Aorta (tissue), 5 donors: Measurements from ENCODE around the gene URAD. TPM values are rescaled to one million over a fixed set of nuclear protein-coding genes. Genes with fewer than 3 reads are reported as not detected.

Experiments
- ATAC-seq: fragments of 200-7000 bp; cut with Tn5 transposase; one replicate; pipeline ENCODE4 v1.9.1; 2022; ENCODE audit warnings: moderate library complexity; ENCODE audit not compliant: low FRiP score
- DNase-seq, 2 donors: peaks; one replicate each; pipeline ENCODE4 v3.0.0-alpha.2; 2020
- H3K27ac ChIP-seq, 2 donors: one replicate each; pipeline ENCODE4 v1.5.1; 2013; ENCODE audit warnings: low read length in 2 of 2, mild to moderate bottlenecking in 2 of 2, moderate library complexity in 2 of 2, control low read depth in 1 of 2, inconsistent platforms in 1 of 2, low read depth in 1 of 2
- H3K27me3 ChIP-seq, 2 donors: one replicate each; pipeline ENCODE4 v1.6.1; 2013; ENCODE audit warnings: control low read depth in 1 of 2, low read length in 1 of 2, mild to moderate bottlenecking in 1 of 2, moderate library complexity in 1 of 2; ENCODE audit not compliant: insufficient read depth in 2 of 2, control insufficient read depth in 1 of 2
- H3K36me3 ChIP-seq, 2 donors: one replicate each; pipeline ENCODE4 v1.6.1; 2013; ENCODE audit warnings: control low read depth in 1 of 2, low read length in 1 of 2, mild to moderate bottlenecking in 1 of 2; ENCODE audit not compliant: insufficient read depth in 2 of 2, control insufficient read depth in 1 of 2
- H3K4me1 ChIP-seq, 2 donors: one replicate each; pipeline ENCODE4 v1.6.1; 2013; ENCODE audit warnings: low read length in 2 of 2, control low read depth in 1 of 2, mild to moderate bottlenecking in 1 of 2, moderate library complexity in 1 of 2; ENCODE audit not compliant: insufficient read depth in 2 of 2, control insufficient read depth in 1 of 2
- H3K4me3 ChIP-seq, 2 donors: one replicate each; pipeline ENCODE4 v1.5.1; 2013; ENCODE audit warnings: low read length in 2 of 2, control low read depth in 1 of 2, mild to moderate bottlenecking in 1 of 2
- H3K9me3 ChIP-seq: one replicate; pipeline ENCODE4 v1.6.1; 2013; ENCODE audit warnings: mild to moderate bottlenecking, low read length; ENCODE audit not compliant: control insufficient read depth
- WGBS, 2 donors: extraction: QIAGEN DNeasy Blood & Tissue Kit; methylation state at CpG; one replicate each; pipeline ENCODE4 v1.1.7; 2013; 5-methylcytosine and 5-hydroxymethylcytosine counted together
- intact Hi-C, 2 donors: fragments of 100-400 bp; cut with DNase I; formaldehyde crosslinking; loops; one replicate each; pipeline versions ENCODE4 v1.14.2 to v1.15.0; 2022
- polyA plus RNA-seq, 2 donors: library from polyadenylated mRNA; stranded (reverse); fragments of 200-250 nt; gene quantifications; one replicate each; pipeline ENCODE4 v1.2.3, GENCODE V29; 2013
- total RNA-seq, 2 donors: library from RNA; stranded (reverse); fragmentation: NEBNext Ultra II Directional; extraction: Animal tissue kit (Norgen Biotek cat#: 25700); gene quantifications; one replicate each; pipeline ENCODE4 v1.2.1, GENCODE V29; 2021
- donor health status: healthy with polysubstance abuse.
- donor health status: Bipolar disorder and iron deficiency.
- donor health status: DM: no; HTN: no; CAD: no.
- donor health status: DM: no; HTN: no; CAD: no.
- donor health status: DM: yes; HTN: yes; CAD: no.

URAD gene
- total and polyA plus RNA-seq, 4 donors, result not detected

GRCh38 chr13:27969082-27969865 is 19.2 kb downstream of the URAD start, which contains the start of gene CDX2:
CDX2 (minus strand) TSS chr13:27969315; CDS start chr13:27969006, 309 bp downstream.
- intact Hi-C loops, result no loop called here
- Histone ChIP-seq H3K27me3 (no peaks in the 10 kb centered on the region), H3K27ac (no peak within 1 kb of the TSS), H3K4me3 (no peak within 1 kb of the TSS), H3K36me3 (no peaks in the 10 kb centered on the region), H3K9me3 (no peaks in the 10 kb centered on the region), H3K4me1 (no peaks in the 10 kb centered on the region)
- 6 to 9% methylated on average over 34 of the region's 34 CpGs for WGBS, 2 donors
- DNase-seq (no peak), ATAC-seq (no peak)

GRCh38 chr13:27968316-27969081 is 20.0 kb downstream of the URAD start:
- Histone ChIP-seq H3K27ac (no peak overlapping the region), H3K36me3 (no peaks in the 10 kb centered on the region), H3K4me3 (no peak overlapping the region), H3K4me1 (no peaks in the 10 kb centered on the region), H3K9me3 (no peaks in the 10 kb centered on the region), H3K27me3 (no peaks in the 10 kb centered on the region)
- DNase-seq (no peak), ATAC-seq (no peak)
- intact Hi-C loops, result no loop called here
- 1 to 2% methylated on average over 76 to 86 of the region's 86 CpGs for WGBS, 2 donors

- intact Hi-C loops, result no loop called here
- no peaks in the 10 kb centered on the region for H3K36me3 ChIP-seq
- H3K27ac ChIP-seq, result no peak overlapping the region
- ATAC-seq, result no peak
- no peak overlapping the region for H3K4me3 ChIP-seq
- DNase-seq, result no peak
- no peaks in the 10 kb centered on the region for H3K9me3 ChIP-seq
- H3K27me3 ChIP-seq, result no peaks in the 10 kb centered on the region
- no peaks in the 10 kb centered on the region for H3K4me1 ChIP-seq
- 1 to 3% methylated on average over 33 of the region's 33 CpGs for WGBS, 2 donors
Measured at GRCh38 chr13:27967736-27968315, 20.7 kb downstream of the URAD start.

GRCh38 chr13:27967203-27967735 is 21.2 kb downstream of the URAD start:
- 5 to 7% methylated on average over 18 of the region's 18 CpGs for WGBS, 2 donors
- ATAC-seq (no peak), DNase-seq (no peak)
- H3K4me3 ChIP-seq, result no peak overlapping the region
- H3K27ac ChIP-seq, result no peak overlapping the region
- H3K9me3 ChIP-seq, result no peaks in the 10 kb centered on the region
- H3K4me1 ChIP-seq, result no peaks in the 10 kb centered on the region
- no peaks in the 10 kb centered on the region for H3K27me3 ChIP-seq
- H3K36me3 ChIP-seq, result no peaks in the 10 kb centered on the region
- intact Hi-C loops, result no loop called here

- DNase-seq, result no peak
- Histone ChIP-seq H3K4me3 (no peak overlapping the region), H3K27me3 (no peaks in the 10 kb centered on the region), H3K27ac (no peak overlapping the region), H3K9me3 (no peaks in the 10 kb centered on the region), H3K36me3 (no peaks in the 10 kb centered on the region), H3K4me1 (no peaks in the 10 kb centered on the region)
- intact Hi-C loops, result no loop called here
- WGBS, 2 donors, result 4% methylated on average over 36 to 38 of the region's 38 CpGs
- ATAC-seq, result no peak
Measured at GRCh38 chr13:27966641-27967202, 21.8 kb downstream of the URAD start.

- no peaks in the 10 kb centered on the region for H3K4me1 ChIP-seq
- no peak overlapping the region for H3K4me3 ChIP-seq
- 28 to 30% methylated on average over 45 of the region's 45 CpGs for WGBS, 2 donors
- H3K36me3 ChIP-seq, result no peaks in the 10 kb centered on the region
- H3K27me3 ChIP-seq, result no peaks in the 10 kb centered on the region
- DNase-seq (no peak), ATAC-seq (no peak)
- no peak overlapping the region for H3K27ac ChIP-seq
- intact Hi-C loops, result no loop called here
- H3K9me3 ChIP-seq, result no peaks in the 10 kb centered on the region
Measured at GRCh38 chr13:27965740-27966640, 22.5 kb downstream of the URAD start.

GRCh38 chr13:27965343-27965739 is 23.2 kb downstream of the URAD start:
- Histone ChIP-seq H3K9me3 (no peaks in the 10 kb centered on the region), H3K4me3 (no peak overlapping the region), H3K27me3 (no peaks in the 10 kb centered on the region), H3K4me1 (no peaks in the 10 kb centered on the region), H3K36me3 (no peaks in the 10 kb centered on the region), H3K27ac (no peak overlapping the region)
- DNase-seq (no peak), ATAC-seq (no peak)
- 81 to 83% methylated on average over 7 of the region's 7 CpGs for WGBS, 2 donors
- intact Hi-C loops, result no loop called here
